Stomach (tissue), 4 donors: ENCODE results near the gene DHX29.

Experiments used
- POLR2A ChIP-seq, 4 donors: fragments of 450-650 bp; IDR thresholded peaks; one replicate each; pipeline ENCODE4 v1.6.1; 2016; ENCODE audit warnings: antibody characterized with exemption in 4 of 4, control low read depth in 2 of 4, mild to moderate bottlenecking in 1 of 4, moderate library complexity in 1 of 4
- TF ChIP-seq, protein P1 (sequence below), 7 experiments: fragments of 450-650 bp in 4 of 7; fragments of 200-600 bp in 3 of 7; sonication (generic) in 3 of 7; IDR thresholded peaks; one replicate each; pipeline ENCODE4 v1.5.1; 2016 to 2019; ENCODE audit warnings: antibody characterized with exemption in 7 of 7, control low read depth in 2 of 7, mild to moderate bottlenecking in 1 of 7

DNA sequence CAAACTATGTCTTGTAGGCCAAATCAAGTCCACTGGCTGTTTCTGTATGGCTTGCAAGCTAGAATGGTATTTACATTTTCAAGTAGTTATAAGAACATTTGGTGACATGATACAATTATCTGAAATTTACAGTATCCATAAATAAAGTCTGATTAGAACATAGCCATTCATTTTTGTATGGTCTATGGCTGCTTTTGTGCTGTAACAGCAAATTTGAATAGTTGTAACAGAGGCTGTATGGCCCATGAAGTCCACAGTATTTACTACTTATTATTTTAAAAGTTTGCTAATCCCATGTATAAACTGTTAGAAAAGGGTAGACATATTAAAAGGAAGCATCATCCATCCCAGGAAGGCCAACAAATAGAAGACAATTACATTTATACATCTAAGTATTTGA lies 17.7 kb downstream of the DHX29 start:
- no peak for TF ChIP-seq POLR2A (IDR thresholded peaks at IDR 0.05)
- TF ChIP-seq, protein P1, sequence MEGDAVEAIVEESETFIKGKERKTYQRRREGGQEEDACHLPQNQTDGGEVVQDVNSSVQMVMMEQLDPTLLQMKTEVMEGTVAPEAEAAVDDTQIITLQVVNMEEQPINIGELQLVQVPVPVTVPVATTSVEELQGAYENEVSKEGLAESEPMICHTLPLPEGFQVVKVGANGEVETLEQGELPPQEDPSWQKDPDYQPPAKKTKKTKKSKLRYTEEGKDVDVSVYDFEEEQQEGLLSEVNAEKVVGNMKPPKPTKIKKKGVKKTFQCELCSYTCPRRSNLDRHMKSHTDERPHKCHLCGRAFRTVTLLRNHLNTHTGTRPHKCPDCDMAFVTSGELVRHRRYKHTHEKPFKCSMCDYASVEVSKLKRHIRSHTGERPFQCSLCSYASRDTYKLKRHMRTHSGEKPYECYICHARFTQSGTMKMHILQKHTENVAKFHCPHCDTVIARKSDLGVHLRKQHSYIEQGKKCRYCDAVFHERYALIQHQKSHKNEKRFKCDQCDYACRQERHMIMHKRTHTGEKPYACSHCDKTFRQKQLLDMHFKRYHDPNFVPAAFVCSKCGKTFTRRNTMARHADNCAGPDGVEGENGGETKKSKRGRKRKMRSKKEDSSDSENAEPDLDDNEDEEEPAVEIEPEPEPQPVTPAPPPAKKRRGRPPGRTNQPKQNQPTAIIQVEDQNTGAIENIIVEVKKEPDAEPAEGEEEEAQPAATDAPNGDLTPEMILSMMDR (IDR thresholded peaks at IDR 0.05): no peak
